GM12892 (cell line): Measurements from ENCODE around the gene HTT.

Source experiments
- POLR2A ChIP-seq: IDR thresholded peaks from 2 replicates; pipeline ENCODE4 v1.6.1; 2011; ENCODE audit warnings: low read depth, low read length, control low read depth
- POLR2AphosphoS5 ChIP-seq: IDR thresholded peaks from 2 replicates; pipeline ENCODE4 v1.6.1; 2011; ENCODE audit warnings: low read depth, low read length, control low read depth

DNA sequence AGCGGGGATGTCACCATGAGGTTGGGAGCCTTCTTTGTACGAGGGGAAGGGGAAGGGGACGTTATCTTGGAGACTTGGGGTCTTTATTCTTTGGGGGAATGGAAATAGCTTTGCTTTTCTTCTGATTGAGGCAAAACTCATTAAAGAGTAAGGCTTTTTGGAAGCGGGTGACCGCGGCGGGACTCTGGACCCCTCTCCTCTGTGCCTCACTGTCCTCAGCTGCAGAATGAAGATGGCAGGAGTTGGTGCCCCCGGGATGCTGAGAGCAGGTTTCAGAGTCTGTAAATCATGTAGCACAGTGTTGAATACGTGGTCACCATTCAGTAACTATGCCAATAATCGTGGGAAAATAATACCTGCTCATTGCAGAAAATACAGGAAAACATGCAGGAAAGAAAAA lies 32.3 kb upstream of the HTT start:
- TF ChIP-seq POLR2A (no peak), POLR2AphosphoS5 (no peak)
